BLaER1 treated with 17β-estradiol and CSF1 and Interleukin-3, amounts not matched to agents 10 nM and 100 nM (cell line): ENCODE measurements around the gene TRAPPC5.
"Not testable (repeated sequence)": the region's sequence is repeated elsewhere in the genome, so short reads cannot be mapped to it uniquely, and the experiment has no call there.

ENCODE experiments used
- H3K27ac ChIP-seq, 11 experiments: shearing (Covaris generic); formaldehyde crosslinking; 2 replicates each; pipeline ENCODE4 v1.8.1; 2022
- H3K27me3 ChIP-seq, 11 experiments: shearing (Covaris generic); formaldehyde crosslinking; 2 replicates each; pipeline ENCODE4 v1.8.1; 2022
- H3K36me3 ChIP-seq, 11 experiments: shearing (Covaris generic); formaldehyde crosslinking; 2 replicates each; pipeline ENCODE4 v1.8.1; 2022
- H3K4me1 ChIP-seq, 10 experiments: shearing (Covaris generic); formaldehyde crosslinking; 2 replicates each; pipeline ENCODE4 v1.8.1; 2022
- H3K4me2 ChIP-seq, 11 experiments: shearing (Covaris generic); formaldehyde crosslinking; 2 replicates each; pipeline ENCODE4 v1.8.1; 2022
- H3K4me3 ChIP-seq, 10 experiments: shearing (Covaris generic); formaldehyde crosslinking; 2 replicates each; pipeline ENCODE4 v1.8.1; 2022
- H3K9ac ChIP-seq, 11 experiments: shearing (Covaris generic); formaldehyde crosslinking; 2 replicates each; pipeline ENCODE4 v1.8.1; 2022
- H3K9me3 ChIP-seq, 11 experiments: shearing (Covaris generic); formaldehyde crosslinking; replicated peaks in 1 of 11; 2 replicates each; pipeline ENCODE4 v1.8.1; 2022
- H4K20me1 ChIP-seq, 11 experiments: shearing (Covaris generic); formaldehyde crosslinking; 2 replicates each; pipeline ENCODE4 v1.8.1; 2022
- Cebpa-rat ChIP-seq, 11 experiments: shearing (Covaris generic); IDR thresholded peaks; 2 replicates each; pipeline ENCODE4 v1.8.1; 2022

The TRAPPC5 gene

DNA sequence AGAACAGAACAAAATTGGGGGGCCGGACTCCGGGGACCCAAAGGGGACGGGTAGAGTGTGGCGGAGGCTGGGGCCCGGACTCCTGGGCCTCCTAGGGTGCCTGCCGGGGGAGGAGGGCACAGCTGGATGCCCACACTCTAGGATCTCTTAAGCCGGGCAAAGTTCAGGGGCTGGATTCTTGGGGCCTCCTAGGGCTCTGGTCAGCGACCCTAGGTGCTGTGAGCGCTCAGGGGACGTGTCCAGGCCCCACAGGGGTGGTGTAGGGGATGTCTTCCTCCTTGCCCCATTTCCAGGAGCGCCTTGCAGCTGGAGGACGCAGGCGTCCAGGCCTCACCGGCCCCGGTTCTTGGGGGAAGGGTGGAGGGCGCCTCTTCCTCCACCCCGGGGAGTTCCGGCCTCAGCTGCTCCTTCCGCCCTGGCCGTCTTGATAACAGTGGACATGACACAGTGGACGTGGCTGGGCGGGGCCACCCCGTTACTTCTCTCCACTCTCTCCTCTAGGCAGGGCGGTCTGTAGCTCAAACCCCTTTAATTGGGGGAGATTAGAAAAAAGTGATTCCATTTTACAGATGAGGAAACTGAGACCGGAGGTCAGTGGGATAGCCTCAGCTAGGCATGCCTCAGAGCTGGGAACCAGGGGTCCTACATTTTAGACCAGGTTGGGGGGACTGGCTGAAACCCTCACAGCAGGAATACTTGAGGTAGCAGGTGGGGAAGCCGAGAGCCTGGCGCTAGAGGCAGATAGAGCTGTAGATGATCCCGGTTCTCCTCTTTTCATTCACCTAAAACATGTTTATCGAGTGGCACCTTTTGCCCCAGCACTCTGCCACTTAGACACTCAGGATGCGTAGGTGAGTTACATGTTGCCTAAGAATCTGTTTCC lies 43.0 kb upstream of the TRAPPC5 start:
- TF ChIP-seq Cebpa-rat (IDR thresholded peaks at IDR 0.05): no peak
- peak overlapping the region; percentile 83 to 94 (median 90) for H3K9ac ChIP-seq
- H3K36me3 ChIP-seq: peaks cover 0 to 46% (median 23%) of the 10 kb centered on the region in 11 experiments; a peak in 16 of 22 replicates
- no peaks in the 10 kb centered on the region for H3K27me3 ChIP-seq
- peaks cover 0 to 31% (median 6%) of the 10 kb centered on the region in 11 experiments; a peak in 12 of 22 replicates for H4K20me1 ChIP-seq
- H3K27ac ChIP-seq: peak overlapping the region; percentile 75 to 91 (median 88)
- peak overlapping the region; percentile 71 to 97 (median 80) for H3K4me3 ChIP-seq
- peaks cover 31 to 54% (median 44%) of the 10 kb centered on the region in 10 experiments for H3K4me1 ChIP-seq
- no peaks in the 10 kb centered on the region for H3K9me3 ChIP-seq
- peak overlapping the region; percentile 81 to 98 (median 90) for H3K4me2 ChIP-seq

DNA sequence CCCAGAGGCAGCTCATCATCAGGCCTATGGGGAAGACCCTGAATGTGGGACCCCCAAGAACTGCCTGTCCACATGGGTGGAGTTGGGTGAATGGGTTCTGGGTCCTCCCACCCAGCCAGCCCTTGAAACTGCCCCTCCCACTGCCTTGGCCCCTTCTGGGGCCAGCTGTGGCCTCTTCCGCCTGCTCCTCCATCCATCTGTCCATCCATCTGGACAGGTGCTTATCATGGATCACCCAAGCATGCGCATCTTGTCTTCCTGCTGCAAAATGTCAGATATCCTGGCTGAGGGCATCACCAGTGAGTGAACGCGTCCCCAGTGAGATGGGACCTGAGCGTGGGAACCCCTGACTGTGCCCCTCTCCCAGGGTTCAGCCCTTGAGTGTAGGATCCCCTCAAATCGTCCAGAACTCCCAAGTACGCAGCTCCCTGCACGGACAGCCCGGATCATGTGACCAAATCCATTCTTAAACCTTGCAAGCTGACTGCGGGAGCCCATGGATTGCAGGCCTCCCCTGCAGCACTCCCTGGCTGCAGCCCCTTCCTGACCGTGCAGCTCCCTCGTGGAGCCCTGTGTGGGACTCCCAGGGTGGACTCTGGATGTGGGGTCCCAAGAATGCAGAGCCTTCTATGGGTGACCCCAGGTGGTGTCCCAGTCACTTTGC lies 41.7 kb upstream of the TRAPPC5 start:
- Histone ChIP-seq H3K36me3 (peaks cover 0 to 52% (median 25%) of the 10 kb centered on the region in 11 experiments; a peak in 15 of 22 replicates), H3K27ac (no peak overlapping the region), H3K27me3 (no peaks in the 10 kb centered on the region), H3K4me3 (peak overlapping the region in 1 of 10 experiments; percentile 83; a peak in 1 of 20 replicates), H3K4me2 (peak overlapping the region in 7 of 11 experiments; percentile 84 to 98 (median 93); a peak in 8 of 22 replicates), H3K9ac (peak overlapping the region in 2 of 11 experiments; percentile 11 to 94; a peak in 1 of 22 replicates), H3K9me3 (peaks cover 0 to 7% (median 0%) of the 10 kb centered on the region in 11 experiments; a peak in 3 of 22 replicates), H3K4me1 (peaks cover 31 to 51% (median 43%) of the 10 kb centered on the region in 10 experiments), H4K20me1 (peaks cover 0 to 31% (median 6%) of the 10 kb centered on the region in 11 experiments; a peak in 12 of 22 replicates)
- no peak for TF ChIP-seq Cebpa-rat (IDR thresholded peaks at IDR 0.05)

DNA sequence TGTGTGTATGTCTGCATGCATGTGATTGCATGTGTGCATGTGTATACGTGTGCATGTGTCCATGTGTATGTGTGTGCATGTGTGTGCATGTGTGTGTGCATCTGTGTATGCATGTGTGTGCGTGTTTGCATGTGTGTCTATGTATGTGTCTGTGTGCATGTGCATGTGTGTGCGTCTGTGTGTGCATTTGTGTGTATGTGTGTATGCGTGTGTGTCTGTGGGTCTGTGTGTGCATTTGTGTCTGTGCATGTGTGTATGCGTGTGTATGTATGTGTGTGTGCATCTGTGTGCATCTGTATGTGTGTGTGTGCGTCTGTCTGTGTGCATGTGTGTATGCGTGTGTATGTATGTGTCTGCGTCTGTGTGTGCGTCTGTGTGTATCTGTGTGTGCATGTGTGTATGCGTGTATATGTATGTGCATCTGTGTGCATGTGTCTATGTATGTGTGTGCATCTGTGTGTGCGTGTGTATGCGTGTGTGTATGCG lies 40.7 kb upstream of the TRAPPC5 start:
- Histone ChIP-seq H3K9me3 (peaks cover 0 to 14% (median 0%) of the 10 kb centered on the region in 11 experiments; a peak in 3 of 22 replicates), H3K27me3 (no peaks in the 10 kb centered on the region), H3K4me3 (no peak overlapping the region), H3K4me1 (peaks cover 28 to 57% (median 43%) of the 10 kb centered on the region in 10 experiments), H3K36me3 (peaks cover 9 to 62% (median 33%) of the 10 kb centered on the region in 11 experiments; a peak in 18 of 22 replicates), H3K27ac (no peak overlapping the region), H4K20me1 (peaks cover 0 to 31% (median 6%) of the 10 kb centered on the region in 11 experiments; a peak in 12 of 22 replicates), H3K9ac (no peak overlapping the region), H3K4me2 (no peak overlapping the region)
- no peak for TF ChIP-seq Cebpa-rat (IDR thresholded peaks at IDR 0.05)

DNA sequence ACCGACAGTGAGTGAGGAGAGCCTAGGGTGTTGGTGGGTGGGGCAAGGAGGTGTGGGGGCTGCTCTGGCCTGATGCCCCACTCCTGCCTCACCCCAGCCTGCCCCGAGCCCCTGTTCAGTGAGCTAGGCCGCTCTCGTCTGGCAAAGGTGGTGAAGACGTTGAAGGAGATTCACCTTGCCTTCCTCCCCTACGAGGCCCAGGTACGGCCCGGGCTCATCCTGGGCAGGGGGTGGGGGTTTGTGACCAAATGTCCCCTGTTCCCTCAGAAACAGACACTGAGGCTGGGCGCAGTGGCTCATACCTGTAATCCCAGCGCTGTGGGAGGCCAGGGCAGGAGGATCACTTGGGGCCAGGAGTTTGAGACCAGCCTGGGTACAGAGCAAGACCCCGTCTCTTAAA lies 39.8 kb upstream of the TRAPPC5 start:
- no peak for TF ChIP-seq Cebpa-rat (IDR thresholded peaks at IDR 0.05)
- H3K27me3 ChIP-seq: no peaks in the 10 kb centered on the region

DNA sequence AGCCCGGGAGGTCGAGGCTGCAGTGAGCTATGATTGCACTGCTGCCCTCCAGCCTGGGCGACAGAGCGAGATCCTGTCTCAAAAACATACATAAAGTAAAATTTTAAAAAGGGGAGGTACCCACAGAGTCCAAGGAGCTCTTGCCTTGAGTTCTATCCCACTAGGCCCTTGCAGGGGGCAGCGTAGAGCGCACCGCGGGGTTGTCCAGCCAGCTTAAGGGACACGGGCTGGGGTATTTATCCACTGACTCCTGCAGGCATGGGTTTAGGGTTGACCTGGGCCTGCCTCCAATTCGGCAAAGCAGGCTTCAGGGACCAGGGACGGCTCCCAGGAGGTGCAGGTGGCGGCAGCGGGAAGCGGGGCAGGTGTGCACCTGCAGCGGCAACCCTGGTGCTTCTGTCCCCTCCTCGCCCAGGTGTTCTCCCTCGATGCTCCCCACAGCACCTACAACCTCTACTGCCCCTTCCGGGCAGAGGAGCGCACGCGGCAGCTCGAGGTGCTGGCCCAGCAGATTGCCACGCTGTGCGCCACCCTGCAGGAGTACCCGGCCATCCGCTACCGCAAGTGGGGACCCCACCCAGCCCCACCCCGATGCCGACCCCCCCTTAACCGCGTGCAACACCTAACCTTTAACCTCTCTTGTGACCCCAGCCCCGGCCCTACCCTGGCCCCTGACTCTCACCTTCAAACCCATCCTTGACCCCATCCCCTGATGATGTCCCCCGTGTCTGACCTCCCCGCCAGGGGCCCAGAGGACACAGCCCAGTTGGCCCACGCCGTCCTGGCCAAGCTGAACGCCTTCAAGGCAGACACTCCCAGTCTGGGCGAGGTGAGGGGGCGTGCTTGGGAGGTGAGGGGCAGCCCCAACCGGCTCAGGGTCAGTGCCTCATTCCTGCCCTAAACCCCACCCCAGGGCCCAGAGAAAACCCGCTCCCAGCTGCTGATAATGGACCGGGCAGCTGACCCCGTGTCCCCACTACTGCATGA lies 39.0 kb upstream of the TRAPPC5 start:
- no peaks in the 10 kb centered on the region for H3K27me3 ChIP-seq
- peaks cover 0 to 39% (median 6%) of the 10 kb centered on the region in 11 experiments; a peak in 12 of 22 replicates for H4K20me1 ChIP-seq
- H3K9ac ChIP-seq: no peak overlapping the region
- no peak overlapping the region for H3K4me2 ChIP-seq
- H3K36me3 ChIP-seq: peaks cover 10 to 79% (median 48%) of the 10 kb centered on the region in 11 experiments; a peak in 18 of 22 replicates
- no peak overlapping the region for H3K4me3 ChIP-seq
- H3K4me1 ChIP-seq: peaks cover 16 to 57% (median 40%) of the 10 kb centered on the region in 10 experiments
- H3K9me3 ChIP-seq: peaks cover 0 to 14% (median 0%) of the 10 kb centered on the region in 11 experiments; a peak in 3 of 22 replicates
- TF ChIP-seq Cebpa-rat (IDR thresholded peaks at IDR 0.05): no peak
- no peak overlapping the region for H3K27ac ChIP-seq

More for the DNA sequence above, 39.8 kb upstream of the TRAPPC5 start:
- H3K9me3 ChIP-seq: peaks cover 0 to 14% (median 0%) of the 10 kb centered on the region in 11 experiments; a peak in 3 of 22 replicates
- no peak overlapping the region for H3K4me2 ChIP-seq
- H3K36me3 ChIP-seq: peaks cover 10 to 71% (median 40%) of the 10 kb centered on the region in 11 experiments; a peak in 18 of 22 replicates
- H4K20me1 ChIP-seq: peaks cover 0 to 31% (median 6%) of the 10 kb centered on the region in 11 experiments; a peak in 12 of 22 replicates
- H3K4me3 ChIP-seq: no peak overlapping the region
- no peak overlapping the region for H3K27ac ChIP-seq
- H3K9ac ChIP-seq: no peak overlapping the region
- peaks cover 23 to 57% (median 42%) of the 10 kb centered on the region in 10 experiments for H3K4me1 ChIP-seq

DNA sequence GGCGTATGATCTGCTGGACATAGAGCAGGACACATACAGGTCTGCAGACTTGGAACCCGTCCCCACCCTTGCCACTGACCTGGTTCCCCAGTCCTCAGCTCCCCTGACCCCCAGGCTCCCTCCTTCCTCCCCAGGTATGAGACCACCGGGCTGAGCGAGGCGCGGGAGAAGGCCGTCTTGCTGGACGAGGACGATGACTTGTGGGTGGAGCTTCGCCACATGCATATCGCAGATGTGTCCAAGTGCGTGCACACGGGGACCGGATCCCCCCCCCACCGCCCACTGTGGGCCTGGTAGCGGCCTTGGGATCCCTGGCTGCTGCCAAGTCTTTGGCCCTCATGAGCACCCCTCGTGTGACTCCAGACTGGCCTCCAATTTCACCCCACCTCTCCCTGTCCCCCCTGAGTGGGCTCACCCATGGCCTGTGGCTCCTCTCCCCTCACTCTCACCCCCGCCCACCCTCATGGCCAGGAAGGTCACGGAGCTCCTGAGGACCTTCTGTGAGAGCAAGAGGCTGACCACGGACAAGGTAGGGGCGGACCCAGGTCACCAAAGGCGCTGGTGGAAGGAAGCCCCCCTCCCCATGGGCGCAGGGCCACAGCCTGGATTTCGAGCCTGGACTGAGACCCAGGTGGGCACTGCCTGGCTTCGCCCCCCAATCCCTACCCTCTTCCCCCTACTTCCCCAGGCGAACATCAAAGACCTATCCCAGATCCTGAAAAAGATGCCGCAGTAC lies 38.2 kb upstream of the TRAPPC5 start:
- H3K9me3 ChIP-seq: peaks cover 0 to 14% (median 0%) of the 10 kb centered on the region in 11 experiments; a peak in 3 of 22 replicates
- H3K4me3 ChIP-seq: no peak overlapping the region
- peaks cover 16 to 87% (median 56%) of the 10 kb centered on the region in 11 experiments; a peak in 19 of 22 replicates for H3K36me3 ChIP-seq
- peaks cover 0 to 39% (median 6%) of the 10 kb centered on the region in 11 experiments; a peak in 12 of 22 replicates for H4K20me1 ChIP-seq
- no peak for TF ChIP-seq Cebpa-rat (IDR thresholded peaks at IDR 0.05)
- H3K4me2 ChIP-seq: no peak overlapping the region
- no peaks in the 10 kb centered on the region for H3K27me3 ChIP-seq
- H3K27ac ChIP-seq: no peak overlapping the region
- H3K9ac ChIP-seq: no peak overlapping the region
- peaks cover 11 to 58% (median 37%) of the 10 kb centered on the region in 10 experiments; a peak in 19 of 20 replicates for H3K4me1 ChIP-seq

DNA sequence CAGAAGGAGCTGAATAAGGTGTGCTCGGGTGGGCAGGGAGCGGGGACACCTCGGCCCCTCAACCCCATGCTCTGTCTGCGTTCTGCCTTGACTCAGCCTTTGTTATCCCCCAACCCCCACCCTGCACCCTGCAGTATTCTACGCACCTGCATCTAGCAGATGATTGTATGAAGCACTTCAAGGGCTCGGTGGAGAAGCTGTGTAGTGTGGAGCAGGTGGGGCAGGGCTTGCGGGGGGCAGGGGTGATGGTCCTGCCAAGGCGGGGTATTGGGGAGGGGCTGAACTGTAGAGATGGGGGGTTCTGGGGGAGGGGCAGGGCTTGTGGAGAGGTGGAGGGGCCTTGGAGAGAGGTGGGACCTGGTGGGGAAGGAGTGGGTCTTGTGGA lies 37.6 kb upstream of the TRAPPC5 start:
- H3K4me3 ChIP-seq: no peak overlapping the region
- no peaks in the 10 kb centered on the region for H3K27me3 ChIP-seq
- peaks cover 6 to 53% (median 31%) of the 10 kb centered on the region in 10 experiments; a peak in 18 of 20 replicates for H3K4me1 ChIP-seq
- peaks cover 0 to 39% (median 6%) of the 10 kb centered on the region in 11 experiments; a peak in 12 of 22 replicates for H4K20me1 ChIP-seq
- no peak overlapping the region for H3K4me2 ChIP-seq
- peaks cover 18 to 93% (median 58%) of the 10 kb centered on the region in 11 experiments; a peak in 19 of 22 replicates for H3K36me3 ChIP-seq
- peaks cover 0 to 14% (median 0%) of the 10 kb centered on the region in 11 experiments; a peak in 3 of 22 replicates for H3K9me3 ChIP-seq
- no peak for TF ChIP-seq Cebpa-rat (IDR thresholded peaks at IDR 0.05)
- H3K27ac ChIP-seq: no peak overlapping the region
- no peak overlapping the region for H3K9ac ChIP-seq

DNA sequence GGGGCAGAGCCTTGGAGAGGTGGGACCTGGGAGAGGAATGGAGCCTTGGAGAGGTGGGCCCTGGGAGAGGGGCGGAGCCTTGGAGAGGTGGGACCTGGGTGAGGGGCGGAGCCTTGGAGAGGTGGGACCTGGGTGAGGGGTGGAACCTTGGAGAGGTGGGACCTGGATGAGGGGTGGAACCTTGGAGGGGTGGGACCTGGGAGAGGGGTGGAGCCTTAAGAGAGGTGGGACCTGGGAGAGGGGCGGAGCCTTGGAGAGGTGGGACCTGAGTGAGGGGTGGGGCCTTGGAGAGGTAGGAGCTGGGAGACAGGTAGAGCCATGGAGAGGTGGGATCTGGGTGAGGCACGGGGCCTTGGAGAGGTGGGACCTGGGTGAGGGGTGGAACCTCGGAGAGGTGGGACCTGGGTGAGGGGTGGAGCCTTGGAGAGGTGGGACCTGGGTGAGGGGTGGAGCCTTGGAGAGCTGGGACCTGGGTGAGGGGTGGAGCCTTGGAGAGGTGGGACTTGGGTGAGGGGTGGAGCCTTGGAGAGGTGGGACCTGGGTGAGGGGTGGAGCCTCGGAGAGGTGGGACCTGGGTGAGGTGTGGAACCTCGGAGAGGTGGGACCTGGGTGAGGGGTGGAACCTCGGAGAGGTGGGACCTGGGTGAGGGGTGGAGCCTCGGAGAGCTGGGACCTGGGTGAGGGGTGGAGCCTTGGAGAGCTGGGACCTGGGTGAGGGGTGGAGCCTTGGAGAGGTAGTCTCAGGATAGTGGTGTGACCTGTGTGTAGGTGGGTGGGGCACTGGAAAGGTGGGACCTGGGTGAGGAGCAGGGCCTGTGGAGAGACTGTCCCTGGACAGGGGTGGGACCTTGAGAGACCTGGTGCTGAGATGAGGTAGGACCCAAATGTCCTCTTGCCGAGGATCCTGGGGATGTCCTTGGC lies 36.7 kb upstream of the TRAPPC5 start:
- Histone ChIP-seq H3K36me3 (peaks cover 18 to 88% (median 58%) of the 10 kb centered on the region in 11 experiments; a peak in 19 of 22 replicates), H3K9me3 (peaks cover 0 to 14% (median 0%) of the 10 kb centered on the region in 11 experiments; a peak in 3 of 22 replicates), H3K27ac (peak overlapping the region in 1 of 11 experiments; percentile 81; a peak in 1 of 22 replicates), H3K4me2 (peak overlapping the region in 5 of 11 experiments; percentile 67 to 83 (median 81); a peak in 9 of 22 replicates), H3K4me1 (peaks cover 0 to 44% (median 26%) of the 10 kb centered on the region in 10 experiments; a peak in 14 of 20 replicates), H4K20me1 (peaks cover 0 to 35% (median 4%) of the 10 kb centered on the region in 11 experiments; a peak in 12 of 22 replicates)
- H3K9ac ChIP-seq, H3K27me3 ChIP-seq, H3K4me3 ChIP-seq: not testable (repeated sequence)
